ENCODE measurements around the gene AP2M1. TPM values are rescaled to one million over a fixed set of nuclear protein-coding genes. Genes with fewer than 3 reads are reported as not detected.
"Not testable (repeated sequence)": the region's sequence is repeated elsewhere in the genome, so short reads cannot be mapped to it uniquely, and the experiment has no call there.

AP2M1 gene
- total RNA-seq, 2 donors from 2014 or later, result 53.4 to 70.9 TPM

DNA sequence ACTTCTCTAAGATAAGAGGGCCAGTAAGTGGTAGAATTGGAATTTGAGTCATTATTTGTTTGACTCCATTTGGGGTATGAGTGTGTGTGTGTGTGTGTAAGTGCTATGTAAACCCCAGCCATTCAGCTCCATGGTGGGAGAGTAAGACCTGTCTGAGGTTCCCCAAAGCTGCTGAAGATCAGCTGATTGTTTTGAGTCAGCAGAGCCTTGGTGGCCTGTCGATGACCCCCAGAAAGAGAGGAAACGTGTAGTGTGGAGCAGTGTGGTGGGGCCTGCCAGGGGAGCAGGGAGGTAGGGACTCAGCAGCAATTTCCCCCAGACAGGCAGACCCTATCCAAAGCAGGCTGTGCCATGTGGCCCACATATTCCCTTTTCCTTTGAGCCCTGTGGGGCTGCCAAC, 14.2 kb upstream of the AP2M1 start:
- peak overlapping the region in 1 of 4 donors; percentile 4 for H3K27ac ChIP-seq
- TF ChIP-seq, protein P1, sequence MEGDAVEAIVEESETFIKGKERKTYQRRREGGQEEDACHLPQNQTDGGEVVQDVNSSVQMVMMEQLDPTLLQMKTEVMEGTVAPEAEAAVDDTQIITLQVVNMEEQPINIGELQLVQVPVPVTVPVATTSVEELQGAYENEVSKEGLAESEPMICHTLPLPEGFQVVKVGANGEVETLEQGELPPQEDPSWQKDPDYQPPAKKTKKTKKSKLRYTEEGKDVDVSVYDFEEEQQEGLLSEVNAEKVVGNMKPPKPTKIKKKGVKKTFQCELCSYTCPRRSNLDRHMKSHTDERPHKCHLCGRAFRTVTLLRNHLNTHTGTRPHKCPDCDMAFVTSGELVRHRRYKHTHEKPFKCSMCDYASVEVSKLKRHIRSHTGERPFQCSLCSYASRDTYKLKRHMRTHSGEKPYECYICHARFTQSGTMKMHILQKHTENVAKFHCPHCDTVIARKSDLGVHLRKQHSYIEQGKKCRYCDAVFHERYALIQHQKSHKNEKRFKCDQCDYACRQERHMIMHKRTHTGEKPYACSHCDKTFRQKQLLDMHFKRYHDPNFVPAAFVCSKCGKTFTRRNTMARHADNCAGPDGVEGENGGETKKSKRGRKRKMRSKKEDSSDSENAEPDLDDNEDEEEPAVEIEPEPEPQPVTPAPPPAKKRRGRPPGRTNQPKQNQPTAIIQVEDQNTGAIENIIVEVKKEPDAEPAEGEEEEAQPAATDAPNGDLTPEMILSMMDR (IDR thresholded peaks at IDR 0.05), result no peak
- TF ChIP-seq POLR2A (IDR thresholded peaks at IDR 0.05), result no peak
- H3K4me1 ChIP-seq, result peaks cover 42% of the 10 kb centered on the region
- DNase-seq (no peak), ATAC-seq (no peak)
- no peaks in the 10 kb centered on the region for H3K9me3 ChIP-seq
- no peaks in the 10 kb centered on the region for H3K27me3 ChIP-seq
- H3K4me3 ChIP-seq, result no peak overlapping the region
- intact Hi-C loops (cut with DNase I), result no loop called here
- WGBS, 2 donors, result 48 to 50% methylated on average over 2 of the region's 2 CpGs
- peaks cover 0 to 15% of the 10 kb centered on the region in 2 donors for H3K36me3 ChIP-seq (replicated peaks in 1 of 2; ENCODE audit: insufficient read depth in 1 of 2, low read depth in 2 of 2)

GRCh38 chr3:184162571-184163070, 12.0 kb upstream of the AP2M1 start:
- H3K4me1 ChIP-seq, result peaks cover 31% of the 10 kb centered on the region
- peaks cover 10 to 32% of the 10 kb centered on the region in 2 donors for H3K36me3 ChIP-seq (replicated peaks in 1 of 2; ENCODE audit: insufficient read depth in 1 of 2, low read depth in 2 of 2)
- H3K4me3 ChIP-seq; H3K9me3 ChIP-seq; DNase-seq; intact Hi-C loops (cut with DNase I); ATAC-seq; H3K27me3 ChIP-seq; H3K27ac ChIP-seq: not testable (repeated sequence)
- WGBS, 2 donors, result 75 to 78% methylated on average over 8 of the region's 8 CpGs

DNA sequence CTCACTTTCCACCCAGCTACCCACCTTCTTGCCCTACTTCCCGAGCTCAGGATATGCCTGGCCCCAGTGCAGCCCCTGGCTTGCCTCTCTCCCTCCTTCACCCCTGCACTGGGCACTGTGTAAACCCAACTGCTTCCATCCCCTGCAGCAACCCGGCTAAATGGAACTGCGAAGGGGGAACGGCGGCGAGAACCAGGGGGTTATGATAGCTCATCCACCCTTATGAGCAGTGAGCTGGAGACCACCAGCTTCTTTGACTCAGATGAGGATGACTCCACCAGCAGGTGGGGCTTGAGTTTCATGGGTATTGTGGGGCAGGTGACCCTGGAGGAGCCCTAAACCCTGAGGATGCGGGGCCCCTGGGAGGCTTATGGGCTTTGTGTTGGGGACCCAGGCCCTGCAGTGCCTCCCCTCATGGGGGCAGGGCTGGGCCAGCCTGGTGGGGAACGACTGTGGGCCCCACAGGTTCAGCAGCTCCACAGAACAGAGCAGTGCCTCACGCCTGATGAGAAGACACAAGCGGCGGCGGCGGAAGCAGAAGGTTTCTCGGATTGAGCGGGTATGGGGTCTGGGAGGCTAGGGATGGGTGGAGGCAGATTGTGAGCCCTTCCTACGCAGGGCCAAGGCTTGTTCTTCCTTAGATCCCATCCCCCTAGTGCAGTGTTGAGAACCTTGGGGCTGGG, 9.9 kb upstream of the AP2M1 start:
- no peak overlapping the region for H3K4me3 ChIP-seq
- intact Hi-C loops (cut with DNase I), result no loop called here
- WGBS, 2 donors, result 90 to 96% methylated on average over 13 to 16 of the region's 16 CpGs
- TF ChIP-seq, protein P1 (IDR thresholded peaks at IDR 0.05), result no peak
- TF ChIP-seq POLR2A (IDR thresholded peaks at IDR 0.05), result no peak
- ATAC-seq (no peak), DNase-seq (no peak)
- H3K27me3 ChIP-seq, result no peaks in the 10 kb centered on the region
- H3K27ac ChIP-seq, result no peak overlapping the region
- peaks cover 12% of the 10 kb centered on the region for H3K4me1 ChIP-seq
- H3K9me3 ChIP-seq, result no peaks in the 10 kb centered on the region
- peaks cover 10 to 35% of the 10 kb centered on the region in 2 donors for H3K36me3 ChIP-seq (replicated peaks in 1 of 2; ENCODE audit: insufficient read depth in 1 of 2, low read depth in 2 of 2)

DNA sequence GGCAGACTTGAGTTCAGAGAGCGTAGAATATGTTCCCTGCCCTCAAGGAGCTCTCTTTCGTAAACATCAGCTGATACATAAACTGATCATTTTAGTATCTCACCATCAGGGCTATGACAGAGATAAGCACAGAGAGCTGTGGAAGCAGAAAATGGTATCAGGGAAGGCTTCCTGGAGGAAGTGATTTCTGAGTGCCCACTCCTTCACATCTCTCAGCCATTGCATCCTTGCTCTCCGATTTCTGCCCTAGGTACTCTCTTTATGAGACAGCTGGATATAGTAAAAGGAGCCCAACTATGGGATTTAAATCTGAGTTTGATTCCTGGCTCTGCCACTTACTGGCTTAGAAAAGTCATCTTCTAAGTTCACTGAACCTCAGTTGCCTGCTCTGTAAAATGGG, 9.1 kb upstream of the AP2M1 start:
- WGBS, 2 donors, result 95 to 97% methylated on average over 3 of the region's 3 CpGs
- no peak for DNase-seq
- Histone ChIP-seq H3K27me3 (no peaks in the 10 kb centered on the region), H3K4me3 (no peak overlapping the region), H3K4me1 (peaks cover 5% of the 10 kb centered on the region), H3K36me3 (replicated peaks in 1 of 2; ENCODE audit: insufficient read depth in 1 of 2, low read depth in 2 of 2) (peaks cover 10 to 35% of the 10 kb centered on the region in 2 donors), H3K27ac (no peak overlapping the region), H3K9me3 (no peaks in the 10 kb centered on the region)
- intact Hi-C loops (cut with DNase I), result no loop called here
- ATAC-seq, result no peak
- TF ChIP-seq POLR2A (IDR thresholded peaks at IDR 0.05), result no peak
- TF ChIP-seq, protein P1 (IDR thresholded peaks at IDR 0.05), result no peak

- no peak for DNase-seq
- no peak for ATAC-seq
- 90 to 97% methylated on average over 6 of the region's 6 CpGs for WGBS, 2 donors
- Histone ChIP-seq H3K36me3 (replicated peaks in 1 of 2; ENCODE audit: insufficient read depth in 1 of 2, low read depth in 2 of 2) (peaks cover 10 to 35% of the 10 kb centered on the region in 2 donors), H3K27me3 (no peaks in the 10 kb centered on the region), H3K4me3 (no peak overlapping the region), H3K27ac (no peak overlapping the region), H3K4me1 (no peaks in the 10 kb centered on the region), H3K9me3 (no peaks in the 10 kb centered on the region)
- intact Hi-C loops (cut with DNase I), result no loop called here
- TF ChIP-seq, protein P1 (IDR thresholded peaks at IDR 0.05), result no peak
- no peak for TF ChIP-seq POLR2A (IDR thresholded peaks at IDR 0.05)
Measured at GRCh38 chr3:184166671-184167070, 8.0 kb upstream of the AP2M1 start.

Measured in body of pancreas (tissue), 4 donors.